ENCODE measurements around the gene GRIA4.
"Not testable (repeated sequence)": the region's sequence is repeated elsewhere in the genome, so short reads cannot be mapped to it uniquely, and the experiment has no call there.

Gene GRIA4

GRCh38 chr11:106001304-106002012 lies 391.6 kb downstream of the GRIA4 start:
- DNase-seq (ENCODE audit: low read depth in 2 of 2): no peak

- not testable (repeated sequence) for DNase-seq (ENCODE audit: low read depth in 2 of 2)
Observed at GRCh38 chr11:106003094-106003493, 393.2 kb downstream of the GRIA4 start.

- DNase-seq (ENCODE audit: low read depth in 2 of 2): no peak
Observed at GRCh38 chr11:106011481-106011880, 401.6 kb downstream of the GRIA4 start.

GRCh38 chr11:106012744-106013143 lies 402.9 kb downstream of the GRIA4 start:
- no peak for DNase-seq (ENCODE audit: low read depth in 2 of 2)

- DNase-seq (ENCODE audit: low read depth in 2 of 2): no peak
Observed at GRCh38 chr11:106014035-106014434, 404.2 kb downstream of the GRIA4 start.

GRCh38 chr11:106014620-106015019 lies 404.7 kb downstream of the GRIA4 start:
- DNase-seq (ENCODE audit: low read depth in 2 of 2): no peak

- DNase-seq (ENCODE audit: low read depth in 2 of 2): no peak
Observed at GRCh38 chr11:106015066-106015465, 405.2 kb downstream of the GRIA4 start.

GRCh38 chr11:106017093-106017492 lies 407.2 kb downstream of the GRIA4 start:
- DNase-seq (ENCODE audit: low read depth in 2 of 2): no peak

GRCh38 chr11:106021181-106021966 lies 411.5 kb downstream of the GRIA4 start:
- no peak for DNase-seq (ENCODE audit: low read depth in 2 of 2)

GRCh38 chr11:106021967-106022794 lies 412.3 kb downstream of the GRIA4 start, which contains the start of gene MSANTD4:
Gene MSANTD4 (minus strand): TSS chr11:106022240. CDS start chr11:106010917, 11,323 bp downstream.
- peak; percentile 89 to 92 for DNase-seq (ENCODE audit: low read depth in 2 of 2)

- DNase-seq (ENCODE audit: low read depth in 2 of 2): no peak
Observed at GRCh38 chr11:106022795-106023275, 413.0 kb downstream of the GRIA4 start.

- no peak for DNase-seq (ENCODE audit: low read depth in 2 of 2)
Observed at GRCh38 chr11:106030609-106031008, 420.7 kb downstream of the GRIA4 start.

GRCh38 chr11:106031202-106031810 lies 421.4 kb downstream of the GRIA4 start:
- no peak for DNase-seq (ENCODE audit: low read depth in 2 of 2)
